ENCODE data around the gene COBL. TPM values are rescaled to one million over a fixed set of nuclear protein-coding genes. Genes with fewer than 3 reads are reported as not detected.

The COBL gene
- total and polyA plus RNA-seq, 9 of the 15 experiments (the other 6 are each of a cell fraction or from before 2014, with no cell fraction given) = 0.01 to 2.4 (median 0.09) TPM; not detected in 3

DNA sequence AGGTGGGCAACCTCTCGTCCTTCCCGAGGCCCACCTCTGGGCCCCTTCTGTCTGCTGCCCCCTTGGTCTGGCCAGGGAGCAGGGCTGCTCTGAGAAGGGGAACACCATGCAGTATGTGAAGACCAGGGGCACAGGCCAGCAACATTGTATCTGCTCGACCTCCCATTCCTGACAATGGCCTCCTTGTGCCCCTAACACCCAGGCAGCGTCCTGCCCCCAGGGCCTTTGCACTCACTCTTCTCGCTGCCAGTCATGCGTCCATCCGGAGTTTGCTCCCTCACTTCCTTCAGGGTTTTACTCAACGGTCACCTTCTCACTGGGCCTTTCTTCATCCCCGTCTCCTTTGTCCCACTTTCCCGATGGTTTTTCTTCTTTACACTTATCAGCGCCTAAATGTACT is 301.0 kb downstream of the COBL start:
- intact Hi-C loops (cut with micrococcal nuclease) = no loop called here
- H3K27ac ChIP-seq (ENCODE audit: extremely low read depth, low read depth, low read length) = no peak overlapping the region
- no peak overlapping the region for H3K9ac ChIP-seq (ENCODE audit: insufficient read depth in 1 of 2, low read depth in 2 of 2, low read length in 2 of 2)
- ChIA-PET POLR2A (interaction anchor here (0.7 kb wide), 1 partner anchor 596 kb away, joined by 3 read pairs; no protein-coding TSS in a partner anchor), CTCF (ENCODE audit: low intra/inter-chr PET ratio) (no interaction called here)
- in situ Hi-C loops (cut with MboI) = no loop called here
- H3K36me3 ChIP-seq (ENCODE audit: control insufficient read depth, insufficient read depth, low read length) = no peaks in the 10 kb centered on the region
- H3K79me2 ChIP-seq (ENCODE audit: control insufficient read depth, insufficient read depth, low read length) = no peaks in the 10 kb centered on the region
- no peak for ATAC-seq
- no peaks in the 10 kb centered on the region for H3K9me1 ChIP-seq (ENCODE audit: control insufficient read depth, insufficient read depth, low read length)
- TF ChIP-seq, protein P1, sequence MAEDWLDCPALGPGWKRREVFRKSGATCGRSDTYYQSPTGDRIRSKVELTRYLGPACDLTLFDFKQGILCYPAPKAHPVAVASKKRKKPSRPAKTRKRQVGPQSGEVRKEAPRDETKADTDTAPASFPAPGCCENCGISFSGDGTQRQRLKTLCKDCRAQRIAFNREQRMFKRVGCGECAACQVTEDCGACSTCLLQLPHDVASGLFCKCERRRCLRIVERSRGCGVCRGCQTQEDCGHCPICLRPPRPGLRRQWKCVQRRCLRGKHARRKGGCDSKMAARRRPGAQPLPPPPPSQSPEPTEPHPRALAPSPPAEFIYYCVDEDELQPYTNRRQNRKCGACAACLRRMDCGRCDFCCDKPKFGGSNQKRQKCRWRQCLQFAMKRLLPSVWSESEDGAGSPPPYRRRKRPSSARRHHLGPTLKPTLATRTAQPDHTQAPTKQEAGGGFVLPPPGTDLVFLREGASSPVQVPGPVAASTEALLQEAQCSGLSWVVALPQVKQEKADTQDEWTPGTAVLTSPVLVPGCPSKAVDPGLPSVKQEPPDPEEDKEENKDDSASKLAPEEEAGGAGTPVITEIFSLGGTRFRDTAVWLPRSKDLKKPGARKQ (CRISPR knock-in tag; IDR thresholded peaks at IDR 0.05) = no peak
- TF ChIP-seq ZNF436 (CRISPR knock-in tag; IDR thresholded peaks at IDR 0.05) (no peak), TSHZ1 (CRISPR knock-in tag; IDR thresholded peaks at IDR 0.05) (no peak), DIDO1 (tag; IDR thresholded peaks at IDR 0.05; ENCODE audit: low read depth) (no peak), ZNF668 (CRISPR knock-in tag; IDR thresholded peaks at IDR 0.05) (no peak)
- peaks cover 0 to 3% of the 10 kb centered on the region in 2 experiments; a peak in 1 of 5 replicates for H3K4me1 ChIP-seq (replicated peaks in 1 of 2; ENCODE audit: control insufficient read depth in 2 of 2, insufficient read depth in 2 of 2, low read length in 2 of 2)
- BruUV-seq (replicated peaks) = no TSS peak
- H2AFZ ChIP-seq (ENCODE audit: low read depth, low read length) = no peak overlapping the region
- H3K27me3 ChIP-seq (ENCODE audit: control insufficient read depth in 2 of 2, insufficient read depth in 2 of 2, low read length in 2 of 2) = peaks cover 16 to 70% of the 10 kb centered on the region in 2 experiments; a peak in 4 of 5 replicates
- H3K9me3 ChIP-seq (replicated peaks; ENCODE audit: control insufficient read depth, insufficient read depth, low read depth, low read length) = no peaks in the 10 kb centered on the region
- DNase-seq (ENCODE audit: extremely low read depth in 1 of 4, low spot score in 3 of 4) = no peak
- no peak overlapping the region for H3K4me2 ChIP-seq (ENCODE audit: insufficient read depth, low read length)
- FAIRE-seq = no peak
- no peak overlapping the region for H3K4me3 ChIP-seq
- WGBS (ENCODE audit: insufficient coverage, low coverage, missing lambda C conversion rate) = 0% methylated on average over 11 of the region's 11 CpGs
- no peaks in the 10 kb centered on the region; the same call in none of the 2 replicates for H4K20me1 ChIP-seq (replicated peaks; ENCODE audit: control insufficient read depth, insufficient read depth, low read length)
